Epidermal melanocyte (primary cell): ENCODE results near the gene NPIPA2.
"Not testable (repeated sequence)": the region's sequence is repeated elsewhere in the genome, so short reads cannot be mapped to it uniquely, and the experiment has no call there.

Experiments used
- DNase-seq: peaks from one replicate; pipeline ENCODE4 v3.0.0; 2011; ENCODE audit warnings: low spot score; ENCODE audit not compliant: insufficient read length

NPIPA2 gene

DNA sequence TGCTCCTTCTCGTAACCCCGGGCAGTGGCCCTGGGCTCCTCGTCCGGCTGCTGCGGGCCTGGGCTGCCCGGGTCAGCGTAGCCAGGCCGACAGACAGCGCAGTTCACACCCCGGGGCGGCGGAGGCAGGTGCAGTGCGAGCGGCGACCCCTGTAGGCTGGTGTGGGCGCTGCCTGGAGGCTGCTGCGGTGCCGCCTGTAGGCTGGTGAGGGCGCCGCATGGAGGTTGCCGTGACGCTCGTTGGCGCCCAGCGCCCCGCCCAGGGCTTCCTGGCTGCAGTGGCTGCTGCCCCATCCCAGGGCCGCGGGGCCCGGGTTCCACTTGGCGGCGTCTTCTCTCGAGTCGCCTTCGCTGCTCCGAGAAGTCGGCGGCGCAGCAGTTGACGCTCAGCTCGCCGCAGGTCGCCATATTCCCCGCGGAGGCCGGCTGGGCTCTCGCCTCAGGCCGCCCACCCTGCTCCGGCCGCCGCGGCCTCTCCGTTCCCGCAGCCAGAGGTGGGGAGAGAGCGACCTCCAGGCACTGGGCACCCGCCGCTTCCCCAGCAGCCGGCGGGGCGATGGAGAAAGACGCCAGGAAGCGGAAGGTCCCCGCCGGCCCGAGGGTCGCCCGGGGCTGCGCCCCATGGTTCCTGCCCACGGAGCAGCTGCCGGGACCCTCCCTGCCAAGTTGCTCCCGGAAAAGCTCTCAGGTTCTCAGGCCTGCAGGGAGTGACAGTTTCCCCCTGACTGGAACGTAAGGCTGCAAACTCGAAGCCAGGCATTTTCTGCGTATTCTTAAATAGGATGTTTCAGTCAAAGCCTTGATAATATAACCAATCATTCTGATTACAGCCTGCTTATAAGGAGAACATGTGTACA is at the start of gene NPIPA2:
NPIPA2 (plus strand) TSS at position 261 of the 856 bp plus-strand sequence. CDS start 5,533 bp downstream, outside the sequence.
- not testable (repeated sequence) for DNase-seq

DNA sequence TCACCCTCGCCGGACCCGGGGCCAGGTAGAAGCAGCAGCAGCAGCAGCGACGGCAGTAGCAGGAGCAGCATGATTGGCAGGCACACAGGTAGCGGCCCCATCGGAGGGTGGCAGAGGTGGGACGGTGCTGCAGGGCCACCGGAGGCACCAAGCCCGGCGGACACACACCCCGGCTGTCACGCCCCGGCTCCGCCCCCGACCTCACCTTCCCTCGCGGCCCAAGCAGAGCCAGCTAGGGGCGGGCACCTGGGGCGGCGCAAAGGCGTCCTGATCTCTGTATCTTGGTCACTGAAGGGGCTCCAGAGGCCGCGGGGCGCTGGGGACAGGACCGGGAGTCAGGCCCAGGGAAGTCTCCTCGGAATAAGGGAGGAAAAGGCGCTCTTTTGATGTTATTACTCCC is 48.2 kb upstream of the NPIPA2 start, which contains the start of gene PLA2G10:
PLA2G10 (minus strand) TSS at position 180 of the 400 bp plus-strand sequence; CDS start at position 101, 79 bp downstream.
- DNase-seq, result not testable (repeated sequence)

DNA sequence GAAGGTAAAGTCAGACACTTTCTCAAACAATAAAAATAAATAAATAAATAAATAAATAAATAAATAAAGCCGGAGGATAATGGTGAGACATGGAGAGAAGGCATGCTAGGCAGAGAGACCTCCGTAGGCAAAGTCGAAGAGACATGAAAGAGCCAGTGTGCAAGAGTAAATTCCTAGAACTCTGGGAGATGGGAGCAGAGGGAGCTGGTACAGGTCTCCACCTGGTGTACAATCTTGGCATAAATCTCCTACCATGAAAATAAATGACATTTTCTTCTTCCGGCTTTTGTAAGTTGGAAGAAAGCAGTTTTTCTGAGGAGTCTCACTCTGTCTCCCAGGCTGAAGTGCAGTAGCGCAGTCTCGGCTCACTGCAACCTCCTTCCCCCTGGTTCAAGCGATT is 40.5 kb upstream of the NPIPA2 start:
- DNase-seq, result not testable (repeated sequence)

DNA sequence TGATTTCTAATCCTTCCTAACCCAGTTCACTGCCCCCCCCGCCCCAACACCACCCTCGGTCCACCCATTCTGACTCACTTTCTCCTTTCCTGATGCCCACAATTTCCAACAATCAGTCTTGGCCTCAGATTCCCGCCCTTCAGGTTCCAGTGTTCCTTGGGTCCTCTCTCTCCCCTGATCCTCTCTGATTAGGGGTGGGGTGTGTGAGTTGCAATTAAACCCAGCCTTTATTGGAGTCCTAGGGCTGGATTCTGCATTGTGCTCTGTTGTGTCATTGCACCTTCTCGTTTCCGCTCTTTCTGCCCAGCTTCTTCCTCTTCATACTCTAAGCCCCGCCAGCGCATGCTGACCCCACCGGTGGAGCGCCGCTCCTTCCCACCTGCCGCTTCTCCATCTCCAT is 39.7 kb upstream of the NPIPA2 start:
- not testable (repeated sequence) for DNase-seq

DNA sequence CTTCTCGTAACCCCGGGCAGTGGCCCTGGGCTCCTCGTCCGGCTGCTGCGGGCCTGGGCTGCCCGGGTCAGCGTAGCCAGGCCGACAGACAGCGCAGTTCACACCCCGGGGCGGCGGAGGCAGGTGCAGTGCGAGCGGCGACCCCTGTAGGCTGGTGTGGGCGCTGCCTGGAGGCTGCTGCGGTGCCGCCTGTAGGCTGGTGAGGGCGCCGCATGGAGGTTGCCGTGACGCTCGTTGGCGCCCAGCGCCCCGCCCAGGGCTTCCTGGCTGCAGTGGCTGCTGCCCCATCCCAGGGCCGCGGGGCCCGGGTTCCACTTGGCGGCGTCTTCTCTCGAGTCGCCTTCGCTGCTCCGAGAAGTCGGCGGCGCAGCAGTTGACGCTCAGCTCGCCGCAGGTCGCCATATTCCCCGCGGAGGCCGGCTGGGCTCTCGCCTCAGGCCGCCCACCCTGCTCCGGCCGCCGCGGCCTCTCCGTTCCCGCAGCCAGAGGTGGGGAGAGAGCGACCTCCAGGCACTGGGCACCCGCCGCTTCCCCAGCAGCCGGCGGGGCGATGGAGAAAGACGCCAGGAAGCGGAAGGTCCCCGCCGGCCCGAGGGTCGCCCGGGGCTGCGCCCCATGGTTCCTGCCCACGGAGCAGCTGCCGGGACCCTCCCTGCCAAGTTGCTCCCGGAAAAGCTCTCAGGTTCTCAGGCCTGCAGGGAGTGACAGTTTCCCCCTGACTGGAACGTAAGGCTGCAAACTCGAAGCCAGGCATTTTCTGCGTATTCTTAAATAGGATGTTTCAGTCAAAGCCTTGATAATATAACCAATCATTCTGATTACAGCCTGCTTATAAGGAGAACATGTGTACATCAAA is 38.9 kb upstream of the NPIPA2 start, which contains the start of gene NPIPA3:
NPIPA3 (plus strand) TSS at position 256 of the 856 bp plus-strand sequence. CDS start 5,533 bp downstream, outside the sequence.
- not testable (repeated sequence) for DNase-seq

DNA sequence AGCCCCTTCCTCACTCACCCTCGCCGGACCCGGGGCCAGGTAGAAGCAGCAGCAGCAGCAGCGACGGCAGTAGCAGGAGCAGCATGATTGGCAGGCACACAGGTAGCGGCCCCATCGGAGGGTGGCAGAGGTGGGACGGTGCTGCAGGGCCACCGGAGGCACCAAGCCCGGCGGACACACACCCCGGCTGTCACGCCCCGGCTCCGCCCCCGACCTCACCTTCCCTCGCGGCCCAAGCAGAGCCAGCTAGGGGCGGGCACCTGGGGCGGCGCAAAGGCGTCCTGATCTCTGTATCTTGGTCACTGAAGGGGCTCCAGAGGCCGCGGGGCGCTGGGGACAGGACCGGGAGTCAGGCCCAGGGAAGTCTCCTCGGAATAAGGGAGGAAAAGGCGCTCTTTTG is 9.1 kb upstream of the NPIPA2 start:
- not testable (repeated sequence) for DNase-seq

DNA sequence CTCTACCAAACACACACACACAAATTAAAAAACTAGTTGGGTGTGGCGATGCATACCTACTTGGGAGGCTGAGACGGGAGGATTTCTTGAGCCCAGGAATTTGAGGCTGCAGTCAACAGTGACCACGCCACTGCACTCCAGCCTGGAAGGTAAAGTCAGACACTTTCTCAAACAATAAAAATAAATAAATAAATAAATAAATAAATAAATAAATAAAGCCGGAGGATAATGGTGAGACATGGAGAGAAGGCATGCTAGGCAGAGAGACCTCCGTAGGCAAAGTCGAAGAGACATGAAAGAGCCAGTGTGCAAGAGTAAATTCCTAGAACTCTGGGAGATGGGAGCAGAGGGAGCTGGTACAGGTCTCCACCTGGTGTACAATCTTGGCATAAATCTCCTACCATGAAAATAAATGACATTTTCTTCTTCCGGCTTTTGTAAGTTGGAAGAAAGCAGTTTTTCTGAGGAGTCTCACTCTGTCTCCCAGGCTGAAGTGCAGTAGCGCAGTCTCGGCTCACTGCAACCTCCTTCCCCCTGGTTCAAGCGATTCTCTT is 1.4 kb upstream of the NPIPA2 start:
- not testable (repeated sequence) for DNase-seq

DNA sequence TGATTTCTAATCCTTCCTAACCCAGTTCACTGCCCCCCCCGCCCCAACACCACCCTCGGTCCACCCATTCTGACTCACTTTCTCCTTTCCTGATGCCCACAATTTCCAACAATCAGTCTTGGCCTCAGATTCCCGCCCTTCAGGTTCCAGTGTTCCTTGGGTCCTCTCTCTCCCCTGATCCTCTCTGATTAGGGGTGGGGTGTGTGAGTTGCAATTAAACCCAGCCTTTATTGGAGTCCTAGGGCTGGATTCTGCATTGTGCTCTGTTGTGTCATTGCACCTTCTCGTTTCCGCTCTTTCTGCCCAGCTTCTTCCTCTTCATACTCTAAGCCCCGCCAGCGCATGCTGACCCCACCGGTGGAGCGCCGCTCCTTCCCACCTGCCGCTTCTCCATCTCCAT is 539 bp upstream of the NPIPA2 start:
- DNase-seq, result not testable (repeated sequence)

DNA sequence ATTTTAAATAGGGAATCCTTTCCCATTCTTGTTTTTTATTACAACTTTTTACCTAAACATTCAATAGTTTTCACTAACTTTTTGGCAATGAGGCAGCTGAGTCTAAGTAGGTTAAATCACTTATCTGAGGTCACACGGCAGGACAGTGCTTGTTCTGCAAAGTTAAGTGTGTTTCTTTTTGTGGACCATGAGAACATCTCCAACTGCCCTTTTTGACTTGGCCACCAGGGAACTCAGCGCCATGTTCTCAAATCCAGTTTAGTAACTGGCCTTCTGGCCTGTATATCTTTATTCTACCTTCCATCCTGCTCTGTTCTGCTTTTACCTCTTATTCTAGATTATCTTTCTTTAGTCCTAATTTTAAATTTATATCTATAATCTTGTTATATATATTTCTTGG is 31.3 kb downstream of the NPIPA2 start:
- not testable (repeated sequence) for DNase-seq

DNA sequence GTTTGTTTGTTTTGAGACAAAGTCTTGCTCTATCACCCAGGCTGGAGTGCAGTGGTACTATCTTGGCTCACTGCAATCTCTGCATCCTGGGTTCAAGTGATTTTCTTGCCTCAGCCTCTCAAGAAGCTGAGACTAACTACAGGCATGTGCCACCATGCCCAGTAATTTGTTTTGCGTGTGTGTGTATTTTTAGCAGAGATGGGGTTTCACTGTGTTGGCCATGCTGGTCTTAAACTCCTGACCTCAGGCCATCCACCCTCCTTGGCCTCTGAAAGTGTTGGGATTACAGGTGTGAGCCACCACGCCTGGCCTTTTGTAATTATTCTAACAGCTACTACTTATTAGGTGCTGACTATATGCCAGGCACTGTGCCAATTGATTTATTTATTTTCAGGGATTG is 33.3 kb downstream of the NPIPA2 start:
- DNase-seq, result not testable (repeated sequence)

DNA sequence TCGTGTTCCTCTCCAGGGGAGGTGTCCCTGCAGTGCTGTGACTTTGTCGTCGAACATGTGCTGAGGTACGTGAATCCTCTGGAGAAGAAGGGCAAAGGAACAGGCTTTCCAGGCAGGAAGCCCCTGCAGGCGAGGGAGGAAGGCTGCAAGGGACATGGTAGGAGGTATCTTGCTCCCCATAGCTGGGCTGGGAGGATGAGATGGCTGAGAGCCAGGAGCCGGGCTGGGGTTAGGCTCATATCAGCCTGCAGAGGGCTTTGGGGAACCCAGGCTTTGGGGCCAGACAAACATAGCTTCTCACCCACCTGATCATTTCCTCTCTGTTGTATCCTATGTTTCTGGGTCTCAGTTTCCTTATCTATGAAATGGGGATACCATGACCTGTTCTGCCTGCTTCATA is 34.4 kb downstream of the NPIPA2 start:
- DNase-seq, result not testable (repeated sequence)

DNA sequence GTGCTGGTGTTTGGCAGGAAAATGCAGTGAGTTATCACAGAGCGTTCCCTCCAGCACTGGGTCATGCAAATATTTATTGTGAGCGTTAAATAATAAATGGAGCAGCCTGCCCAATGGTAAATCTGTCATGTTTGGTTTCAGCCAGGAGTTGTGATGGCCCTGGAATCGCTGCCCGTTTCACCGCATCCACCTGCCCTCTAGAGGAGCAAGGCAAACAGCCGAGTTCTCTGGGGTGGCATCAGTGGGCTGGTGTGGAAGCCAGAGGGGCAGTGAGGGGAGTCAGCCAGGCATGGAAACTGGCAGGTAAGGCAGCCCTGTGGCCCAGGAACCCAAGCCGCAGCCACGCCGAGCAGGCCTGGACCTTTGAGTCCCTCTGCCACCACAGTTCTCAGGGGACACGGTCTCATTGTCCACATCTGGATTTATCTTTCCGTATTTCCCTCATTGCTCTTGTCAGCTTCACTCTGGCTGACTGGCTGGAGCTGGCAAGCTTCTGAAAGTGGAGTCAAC is 37.1 kb downstream of the NPIPA2 start:
- not testable (repeated sequence) for DNase-seq

DNA sequence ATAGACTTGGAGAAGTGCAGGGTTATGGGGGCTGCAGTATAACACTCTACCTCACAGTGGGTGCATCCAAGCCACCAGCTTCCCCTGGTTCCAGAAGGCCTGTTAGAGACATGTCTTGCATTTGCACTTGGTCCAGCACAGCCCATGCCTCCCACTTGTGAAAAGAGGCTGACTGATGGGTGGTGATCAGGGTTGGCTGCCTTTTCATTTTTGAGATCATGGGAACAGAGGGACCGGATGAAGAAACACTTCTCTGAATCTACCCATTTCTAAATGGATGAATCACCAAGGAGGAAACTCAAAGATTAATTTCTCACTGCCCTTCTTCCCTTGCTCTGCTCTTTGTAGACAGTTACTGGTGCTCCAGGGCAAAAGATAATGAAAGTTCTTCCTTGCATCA is 43.8 kb downstream of the NPIPA2 start:
- DNase-seq, result not testable (repeated sequence)

DNA sequence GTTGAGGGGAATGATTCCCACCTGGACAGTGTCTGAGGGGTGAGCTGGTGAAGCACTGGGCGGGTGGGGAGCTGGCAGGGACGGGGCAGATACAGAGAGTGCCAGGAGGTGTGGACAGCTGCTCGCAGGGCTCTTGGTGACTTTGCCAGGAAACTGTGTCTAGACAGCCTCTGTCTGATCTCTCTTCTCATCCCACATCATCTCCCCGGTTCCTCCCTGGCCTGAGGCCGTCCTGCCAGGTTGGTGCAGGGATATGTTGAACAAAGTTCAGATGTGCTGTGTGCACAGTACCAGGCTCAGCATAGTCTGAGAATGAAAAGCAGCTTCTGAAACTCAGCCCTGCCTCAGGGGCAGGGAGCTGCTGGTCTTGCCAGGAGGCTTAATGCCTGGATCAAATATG is 47.2 kb downstream of the NPIPA2 start:
- not testable (repeated sequence) for DNase-seq

DNA sequence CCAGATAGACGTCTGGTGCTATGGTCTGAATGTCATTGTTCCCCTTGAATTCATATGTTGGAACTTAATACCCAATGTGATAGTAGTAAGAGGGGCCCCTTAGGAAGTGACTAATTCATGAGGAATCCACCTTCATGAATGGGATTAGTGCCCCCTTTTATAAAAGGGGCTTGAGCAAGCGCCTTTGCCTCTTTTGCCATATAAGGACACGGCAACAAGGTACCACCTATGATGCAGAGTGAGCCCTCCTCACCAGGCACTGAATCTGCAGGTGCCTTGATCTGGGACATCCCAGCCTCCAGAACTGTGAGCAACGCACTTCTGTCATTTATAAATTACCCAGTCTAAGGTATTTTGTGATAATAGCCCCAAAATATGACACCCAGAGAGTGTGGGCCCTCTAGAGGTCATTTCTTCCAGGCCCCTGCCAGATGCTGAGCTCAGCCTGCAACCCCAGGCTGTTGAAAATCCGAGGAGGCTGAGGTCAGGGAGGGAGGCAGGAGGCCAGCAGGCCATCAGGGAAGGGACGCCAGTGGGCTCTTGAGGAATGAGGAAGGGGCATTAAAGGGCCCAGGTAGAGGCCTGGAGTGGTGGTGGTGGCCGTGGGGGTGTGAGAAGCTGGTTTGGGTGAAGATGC is 48.1 kb downstream of the NPIPA2 start:
- DNase-seq, result not testable (repeated sequence)

DNA sequence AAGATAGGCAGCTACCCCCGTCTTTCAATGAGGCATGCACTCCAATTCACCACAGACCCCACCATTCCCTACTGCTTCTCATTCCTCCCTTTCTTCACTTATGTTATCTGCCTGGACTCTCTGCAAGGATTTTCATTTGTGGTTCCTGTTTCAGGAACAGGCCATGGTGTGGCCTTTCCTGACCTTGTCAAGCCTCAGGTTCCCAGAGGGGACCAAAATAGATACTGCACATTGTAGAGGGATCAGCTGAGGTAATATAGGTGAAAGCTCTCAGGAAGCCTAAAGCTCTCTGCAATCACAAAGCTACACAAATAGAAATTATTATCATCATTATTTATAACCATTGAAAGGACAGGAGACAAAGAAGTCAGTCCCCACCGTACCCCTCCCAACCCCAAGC is 50.6 kb downstream of the NPIPA2 start:
- not testable (repeated sequence) for DNase-seq

DNA sequence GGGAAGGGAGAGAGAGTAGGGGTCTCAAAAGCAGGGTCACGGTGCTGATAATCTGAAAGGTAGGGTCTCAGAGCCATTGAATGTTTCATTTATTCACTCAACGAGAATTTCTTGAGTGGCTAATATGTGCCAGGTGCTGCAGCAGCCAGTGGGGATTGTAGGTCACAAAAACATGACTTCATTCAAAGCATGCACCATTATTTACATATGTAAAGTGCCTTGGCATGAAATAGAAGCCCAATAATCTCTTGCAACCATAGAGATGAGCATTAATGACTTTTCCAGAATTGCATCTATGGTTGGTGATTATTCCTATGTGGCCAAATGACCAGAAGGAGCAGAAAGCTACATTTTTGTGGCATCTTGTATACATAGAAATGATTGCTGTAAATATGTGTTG is 55.2 kb downstream of the NPIPA2 start:
- DNase-seq, result not testable (repeated sequence)

DNA sequence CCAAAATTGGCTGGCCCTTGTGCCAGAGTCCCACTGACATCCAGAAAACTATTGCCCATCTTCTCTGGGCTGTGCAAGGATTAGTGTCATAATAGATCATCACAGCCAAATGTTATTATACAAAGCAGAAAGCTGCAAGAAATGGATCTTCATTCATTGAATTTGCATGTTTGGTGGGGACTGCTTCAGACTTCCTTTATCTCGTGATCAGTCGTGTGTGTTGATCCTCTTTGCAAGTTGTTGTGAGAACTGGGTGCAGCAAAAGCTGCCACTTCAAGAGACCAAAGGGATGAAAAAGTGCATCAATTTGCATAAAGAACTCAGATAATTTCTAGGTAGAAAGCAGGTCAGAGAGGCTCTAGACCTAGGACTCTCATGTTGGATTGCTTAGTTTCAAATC is 61.2 kb downstream of the NPIPA2 start:
- DNase-seq, result not testable (repeated sequence)

DNA sequence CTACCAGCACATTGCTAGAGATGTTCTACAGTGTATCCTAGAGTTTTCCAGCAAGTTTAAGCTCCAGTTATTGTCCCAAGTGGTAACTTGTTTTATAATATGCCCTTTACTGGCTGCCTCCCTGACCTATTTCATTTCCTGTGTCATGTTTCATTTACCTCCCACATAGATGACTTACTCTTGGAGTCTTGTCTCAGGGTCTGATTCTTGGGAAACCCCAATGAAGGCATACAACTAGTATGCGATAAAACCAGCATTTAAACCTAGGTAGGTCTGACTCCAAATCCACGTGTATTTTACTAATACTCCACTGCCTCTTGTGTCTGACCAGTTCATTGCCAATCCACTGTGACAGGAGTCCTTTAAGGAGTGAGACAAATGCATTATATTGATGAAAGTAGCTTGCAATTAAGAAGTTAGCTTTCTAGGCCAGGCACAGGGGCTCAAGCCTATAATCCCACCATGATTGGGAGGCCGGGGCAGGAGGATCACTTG is 64.9 kb downstream of the NPIPA2 start:
- DNase-seq, result not testable (repeated sequence)

DNA sequence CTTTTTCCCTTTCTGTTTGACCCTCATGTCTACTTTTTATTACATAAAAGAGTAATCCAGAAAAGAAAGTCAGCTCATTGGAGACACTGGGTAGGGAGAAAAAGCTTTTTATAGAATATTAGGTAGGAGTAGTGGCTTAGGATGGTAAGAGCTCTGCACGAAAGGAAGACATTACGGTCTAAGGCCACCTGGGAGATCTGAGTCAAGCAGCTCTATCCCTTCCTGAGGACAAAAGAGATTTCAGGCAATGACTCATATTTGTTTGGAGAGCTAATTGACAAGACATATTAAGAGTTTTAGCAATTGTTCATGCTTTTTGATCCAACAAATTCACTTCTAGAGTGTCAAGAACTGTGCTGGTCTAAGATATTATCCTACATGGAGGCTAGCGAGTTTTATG is 71.6 kb downstream of the NPIPA2 start:
- not testable (repeated sequence) for DNase-seq
